Gastrocnemius medialis (tissue), 4 donors: ENCODE data around the gene TOX4. TPM values are rescaled to one million over a fixed set of nuclear protein-coding genes. Genes with fewer than 3 reads are reported as not detected.

Source experiments
- ATAC-seq, 2 donors: fragments of 150-250 bp; one replicate each; pipeline ENCODE4 v1.9.1; 2016
- DNase-seq, 2 donors: peaks; one replicate each; pipeline ENCODE4 v3.0.0-alpha.2; 2019
- H3K27ac ChIP-seq, 4 donors: fragments of 200-600 bp; sonication (generic); 1 replicate in 1 of 4; 2 replicates in 3 of 4; pipeline ENCODE4 v1.5.1; 2016 to 2018; ENCODE audit warnings: mild to moderate bottlenecking in 2 of 4, moderate library complexity in 1 of 4
- H3K27me3 ChIP-seq, 3 donors: fragments of 200-600 bp; sonication (generic) in 2 of 3; 1 replicate in 1 of 3; 2 replicates in 2 of 3; pipeline versions ENCODE4 v1.5.1 to v1.6.0; 2016 to 2019; ENCODE audit warnings: mild to moderate bottlenecking in 1 of 3, moderate library complexity in 1 of 3
- H3K36me3 ChIP-seq, 2 donors: fragments of 200-600 bp; sonication (generic) in 1 of 2; one replicate each; pipeline ENCODE4 v1.5.1; 2017 to 2018
- H3K4me1 ChIP-seq, 2 donors: fragments of 200-600 bp; sonication (generic) in 1 of 2; one replicate each; pipeline ENCODE4 v1.5.1; 2016 to 2017; ENCODE audit warnings: mild to moderate bottlenecking in 2 of 2
- H3K4me3 ChIP-seq, 4 donors: fragments of 200-600 bp; sonication (generic) in 3 of 4; 1 replicate in 1 of 4; 2 replicates in 3 of 4; pipeline ENCODE4 v1.5.1; 2016 to 2019; ENCODE audit warnings: mild to moderate bottlenecking in 2 of 4
- H3K9me3 ChIP-seq, 3 donors: fragments of 200-600 bp; sonication (generic) in 2 of 3; 1 replicate in 1 of 3; 2 replicates in 2 of 3; pipeline ENCODE4 v1.5.1; 2016 to 2019
- CTCF ChIP-seq, 5 experiments: fragments of 450-650 bp in 3 of 5; fragments of 200-600 bp in 2 of 5; sonication (generic) in 2 of 5; IDR thresholded peaks in 4 of 5; conservative IDR thresholded peaks in 1 of 5; 1 replicate in 4 of 5; 2 replicates in 1 of 5; pipeline ENCODE4 v1.5.1; 2016 to 2019; ENCODE audit warnings: antibody characterized with exemption in 5 of 5, mild to moderate bottlenecking in 3 of 5, moderate library complexity in 3 of 5
- POLR2A ChIP-seq, 2 donors: fragments of 450-650 bp; IDR thresholded peaks; one replicate each; pipeline ENCODE4 v1.6.1; 2017; ENCODE audit warnings: antibody characterized with exemption in 2 of 2, mild to moderate bottlenecking in 2 of 2, moderate library complexity in 2 of 2
- in situ Hi-C, 4 donors: fragments of 200-750 bp; cut with MboI; loops; one replicate each; pipeline versions ENCODE4 v1.15.0 to v1.8.0; 2017; ENCODE audit warnings: low sequenced_read_pairs in 4 of 4
- intact Hi-C: fragments of 100-400 bp; cut with DNase I; formaldehyde crosslinking; loops from one replicate; pipeline ENCODE4 v1.15.1; 2023; ENCODE audit warnings: low total_unique reads
- total RNA-seq, 4 donors: library from RNA; depleted of rRNA; stranded (reverse); fragments of >200 nt; gene quantifications; one replicate each; pipeline versions ENCODE4 v1.1.0 to v1.2.3, GENCODE V29; 2016

TOX4 gene
- total RNA-seq, 4 donors from 2014 or later = 57.2 to 135 (median 112) TPM

DNA sequence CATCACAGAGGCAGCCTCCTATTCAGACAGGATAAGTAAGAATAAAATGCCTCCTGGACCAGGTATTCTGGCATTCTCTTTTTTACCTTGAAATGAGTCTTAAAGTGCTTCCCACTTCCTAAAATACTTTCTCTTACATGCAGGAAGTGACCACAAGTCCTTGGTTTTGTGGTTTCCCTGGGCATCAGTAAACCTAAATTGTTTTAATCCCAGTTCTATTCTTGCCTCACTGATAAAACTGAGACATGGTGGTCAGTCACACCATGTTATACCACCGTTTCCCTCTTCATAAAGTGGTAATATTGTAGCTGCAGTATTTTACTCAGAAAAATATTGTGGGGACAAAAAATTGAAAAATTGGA lies 50.3 kb downstream of the TOX4 start:
- H3K4me1 ChIP-seq = peaks cover 0 to 5% of the 10 kb centered on the region in 2 donors
- no peaks in the 10 kb centered on the region for H3K9me3 ChIP-seq
- DNase-seq (no peak), ATAC-seq (no peak)
- in situ Hi-C loops = no loop called here
- TF ChIP-seq CTCF (IDR thresholded peaks at IDR 0.05 in 4 of 5, conservative IDR thresholded peaks at IDR 0.05 in 1 of 5) (no peak), POLR2A (IDR thresholded peaks at IDR 0.05) (no peak)
- peaks cover 0 to 7% (median 0%) of the 10 kb centered on the region in 3 donors for H3K27me3 ChIP-seq
- no peak overlapping the region for H3K27ac ChIP-seq
- no peaks in the 10 kb centered on the region for H3K36me3 ChIP-seq
- intact Hi-C loops = no loop called here
- H3K4me3 ChIP-seq = no peak overlapping the region

- DNase-seq = no peak
- Histone ChIP-seq H3K9me3 (no peaks in the 10 kb centered on the region), H3K4me1 (peaks cover 0 to 5% of the 10 kb centered on the region in 2 donors), H3K4me3 (no peak overlapping the region), H3K27ac (no peak overlapping the region), H3K27me3 (peaks cover 0 to 11% (median 2%) of the 10 kb centered on the region in 3 donors), H3K36me3 (no peaks in the 10 kb centered on the region)
- intact Hi-C loops = no loop called here
- no peak for ATAC-seq
- TF ChIP-seq CTCF (IDR thresholded peaks at IDR 0.05 in 4 of 5, conservative IDR thresholded peaks at IDR 0.05 in 1 of 5) (no peak), POLR2A (IDR thresholded peaks at IDR 0.05) (no peak)
- in situ Hi-C loops = no loop called here
These were observed 51.7 kb downstream of the TOX4 start for GRCh38 chr14:21528381-21529348.

DNA sequence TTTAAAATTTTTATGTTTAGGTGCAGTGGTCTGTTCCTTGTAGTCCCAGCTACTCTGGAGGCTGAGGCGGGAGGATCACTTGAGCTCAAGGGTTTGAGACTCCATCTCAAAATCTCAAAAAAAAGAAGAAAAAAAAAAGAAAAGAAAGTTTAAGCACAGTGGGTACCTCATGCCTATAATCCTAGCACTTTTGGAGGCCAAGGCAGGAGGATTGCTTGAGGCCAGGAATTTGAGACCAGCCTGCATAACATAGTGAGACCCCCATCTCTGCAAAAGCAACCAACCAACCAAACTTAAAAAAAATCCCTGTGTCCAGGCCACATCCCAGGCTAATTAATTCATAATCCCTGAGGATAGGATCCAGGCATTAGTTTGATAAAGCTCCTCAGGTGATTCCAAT lies 52.5 kb downstream of the TOX4 start:
- peaks cover 0 to 5% of the 10 kb centered on the region in 2 donors for H3K4me1 ChIP-seq
- no peak for DNase-seq
- peaks cover 5 to 20% (median 10%) of the 10 kb centered on the region in 3 donors for H3K27me3 ChIP-seq
- ATAC-seq = no peak
- no peak overlapping the region for H3K27ac ChIP-seq
- intact Hi-C loops = no loop called here
- TF ChIP-seq POLR2A (IDR thresholded peaks at IDR 0.05) = no peak
- no peak for TF ChIP-seq CTCF (IDR thresholded peaks at IDR 0.05 in 4 of 5, conservative IDR thresholded peaks at IDR 0.05 in 1 of 5)
- no peaks in the 10 kb centered on the region for H3K36me3 ChIP-seq
- H3K9me3 ChIP-seq = no peaks in the 10 kb centered on the region
- H3K4me3 ChIP-seq = no peak overlapping the region
- in situ Hi-C loops = no loop called here

- in situ Hi-C loops (no loop called here), intact Hi-C loops (no loop called here)
- TF ChIP-seq POLR2A (IDR thresholded peaks at IDR 0.05) = no peak
- TF ChIP-seq CTCF (IDR thresholded peaks at IDR 0.05 in 4 of 5, conservative IDR thresholded peaks at IDR 0.05 in 1 of 5) = no peak
- peaks cover 30 to 50% (median 33%) of the 10 kb centered on the region in 3 donors for H3K27me3 ChIP-seq
- H3K4me1 ChIP-seq = peaks cover 0 to 8% of the 10 kb centered on the region in 2 donors
- H3K36me3 ChIP-seq = no peaks in the 10 kb centered on the region
- no peak overlapping the region for H3K4me3 ChIP-seq
- H3K27ac ChIP-seq = no peak overlapping the region
- ATAC-seq (no peak), DNase-seq (no peak)
- no peaks in the 10 kb centered on the region for H3K9me3 ChIP-seq
These were observed 56.3 kb downstream of the TOX4 start for GRCh38 chr14:21533294-21533693.
